SK-MEL-5 (cell line): ENCODE measurements around the gene ALKBH7. TPM values are rescaled to one million over a fixed set of nuclear protein-coding genes. Genes with fewer than 3 reads are reported as not detected.
"Not testable (repeated sequence)": the region's sequence is repeated elsewhere in the genome, so short reads cannot be mapped to it uniquely, and the experiment has no call there.

ENCODE experiments used
- DNase-seq: peaks from one replicate; pipeline ENCODE4 v3.0.0-alpha.2; 2016; ENCODE audit warnings: low read depth, low spot score
- in situ Hi-C: cut with HindIII; loops from 2 replicates; pipeline ENCODE4 v1.10.0; 2016; ENCODE audit warnings: low sequenced_read_pairs, high pct_unique_total_duplicates, low pct_unique_long_range_greater_than_20kb
- polyA plus RNA-seq, 2 experiments: library from polyadenylated mRNA; depleted of rRNA; stranded (reverse); fragments of >200 nt; gene quantifications; 2 replicates each; pipeline ENCODE4 v1.2.3, GENCODE V29; 2015
- total RNA-seq: library from RNA; depleted of rRNA; stranded (reverse); fragments of >200 nt; shearing (Covaris generic); gene quantifications from 2 replicates; pipeline ENCODE4 v1.2.3, GENCODE V29; 2014; rRNA removed

Gene ALKBH7, protein sequence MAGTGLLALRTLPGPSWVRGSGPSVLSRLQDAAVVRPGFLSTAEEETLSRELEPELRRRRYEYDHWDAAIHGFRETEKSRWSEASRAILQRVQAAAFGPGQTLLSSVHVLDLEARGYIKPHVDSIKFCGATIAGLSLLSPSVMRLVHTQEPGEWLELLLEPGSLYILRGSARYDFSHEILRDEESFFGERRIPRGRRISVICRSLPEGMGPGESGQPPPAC
- 28.3 and 29.6 TPM in 2 replicates for total RNA-seq
- polyA plus RNA-seq (2015; cell fraction: cytosol; rRNA removed), result 34.6 and 49.4 TPM in 2 replicates
- polyA plus RNA-seq (2015; cell fraction: nucleus; rRNA removed), result 4.2 and 14.8 TPM in 2 replicates

DNA sequence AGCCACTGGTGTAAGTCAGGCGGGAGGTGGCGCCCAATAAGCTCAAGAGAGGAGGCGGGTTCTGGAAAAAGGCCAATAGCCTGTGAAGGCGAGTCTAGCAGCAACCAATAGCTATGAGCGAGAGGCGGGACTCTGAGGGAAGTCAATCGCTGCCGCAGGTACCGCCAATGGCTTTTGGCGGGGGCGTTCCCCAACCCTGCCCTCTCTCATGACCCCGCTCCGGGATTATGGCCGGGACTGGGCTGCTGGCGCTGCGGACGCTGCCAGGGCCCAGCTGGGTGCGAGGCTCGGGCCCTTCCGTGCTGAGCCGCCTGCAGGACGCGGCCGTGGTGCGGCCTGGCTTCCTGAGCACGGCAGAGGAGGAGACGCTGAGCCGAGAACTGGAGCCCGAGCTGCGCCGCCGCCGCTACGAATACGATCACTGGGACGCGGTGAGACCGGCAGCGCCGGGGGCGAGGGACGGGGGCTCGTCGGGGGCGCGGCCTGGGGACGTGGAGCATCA, at the start of gene ALKBH7:
ALKBH7 (plus strand) TSS at position 201 of the 502 bp plus-strand sequence; CDS start at position 228, 27 bp downstream.
- in situ Hi-C loops, result no loop called here
- peak; percentile 99 for DNase-seq

DNA sequence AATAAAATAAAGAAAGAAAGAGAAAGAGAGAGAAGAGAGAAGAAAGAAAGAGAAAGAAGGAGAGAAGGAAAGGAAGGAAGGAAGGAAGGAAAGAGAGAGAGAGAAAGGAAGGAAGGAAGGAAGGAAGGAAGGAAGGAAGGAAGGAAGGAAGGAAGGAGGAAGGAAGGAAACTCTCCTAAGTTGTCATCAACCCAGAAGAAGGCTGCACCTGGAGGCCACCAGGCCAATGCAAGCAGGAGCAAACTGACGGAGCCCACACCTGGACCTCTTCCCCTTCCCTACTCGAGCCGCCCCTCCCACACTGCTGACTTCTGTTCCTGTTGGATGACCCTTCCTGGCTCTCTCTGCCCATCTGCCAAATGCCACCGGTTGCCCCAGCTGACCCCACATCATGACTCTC, 47.8 kb upstream of the ALKBH7 start:
- DNase-seq, result no peak
- in situ Hi-C loops, result no loop called here

DNA sequence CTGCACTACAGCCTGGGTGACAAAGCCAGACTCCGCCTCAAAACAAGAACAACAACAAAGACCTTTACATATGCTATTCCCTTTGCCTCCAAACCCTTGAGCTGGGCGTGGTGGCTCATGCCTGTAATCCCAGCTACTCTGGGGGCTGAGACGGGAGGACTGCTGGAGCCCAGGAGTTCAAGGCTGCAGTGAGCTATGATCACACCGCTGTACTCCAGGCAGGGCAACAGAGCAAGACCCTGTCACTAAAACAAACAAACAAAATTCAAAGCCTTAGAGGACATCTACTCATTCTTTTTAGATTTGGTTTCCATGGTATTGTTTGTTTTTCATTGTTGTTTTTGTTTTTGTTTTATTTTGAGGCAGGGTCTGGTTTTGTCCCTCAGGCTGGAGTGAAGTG, 47.0 kb upstream of the ALKBH7 start:
- no peak for DNase-seq
- in situ Hi-C loops, result no loop called here

- in situ Hi-C loops, result no loop called here
- DNase-seq, result no peak
These were observed 45.8 kb upstream of the ALKBH7 start for GRCh38 chr19:6326815-6327214.

DNA sequence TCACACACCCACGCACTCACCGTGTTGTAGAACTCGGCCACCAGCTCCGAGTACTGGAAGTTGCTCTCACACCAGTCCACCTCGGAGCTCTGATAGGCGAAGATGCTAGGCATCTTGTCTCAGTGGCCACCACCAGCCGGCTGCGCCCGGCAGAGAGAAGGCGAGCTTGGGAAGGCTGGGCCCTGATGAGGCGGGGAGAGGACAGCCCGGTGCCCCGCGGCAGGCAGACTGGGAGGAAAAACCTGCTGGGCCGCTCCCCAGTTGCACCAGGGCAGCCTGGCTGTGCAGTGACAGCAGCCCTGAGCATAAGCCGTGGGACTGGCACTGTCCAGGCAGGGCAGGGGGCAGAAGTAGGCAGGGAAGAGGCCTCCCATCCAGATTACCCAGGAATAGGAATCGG, 39.2 kb upstream of the ALKBH7 start, which contains the start of gene ACER1:
ACER1 (minus strand) TSS at position 174 of the 400 bp plus-strand sequence; CDS start at position 113, 61 bp downstream.
- in situ Hi-C loops, result no loop called here
- no peak for DNase-seq

DNA sequence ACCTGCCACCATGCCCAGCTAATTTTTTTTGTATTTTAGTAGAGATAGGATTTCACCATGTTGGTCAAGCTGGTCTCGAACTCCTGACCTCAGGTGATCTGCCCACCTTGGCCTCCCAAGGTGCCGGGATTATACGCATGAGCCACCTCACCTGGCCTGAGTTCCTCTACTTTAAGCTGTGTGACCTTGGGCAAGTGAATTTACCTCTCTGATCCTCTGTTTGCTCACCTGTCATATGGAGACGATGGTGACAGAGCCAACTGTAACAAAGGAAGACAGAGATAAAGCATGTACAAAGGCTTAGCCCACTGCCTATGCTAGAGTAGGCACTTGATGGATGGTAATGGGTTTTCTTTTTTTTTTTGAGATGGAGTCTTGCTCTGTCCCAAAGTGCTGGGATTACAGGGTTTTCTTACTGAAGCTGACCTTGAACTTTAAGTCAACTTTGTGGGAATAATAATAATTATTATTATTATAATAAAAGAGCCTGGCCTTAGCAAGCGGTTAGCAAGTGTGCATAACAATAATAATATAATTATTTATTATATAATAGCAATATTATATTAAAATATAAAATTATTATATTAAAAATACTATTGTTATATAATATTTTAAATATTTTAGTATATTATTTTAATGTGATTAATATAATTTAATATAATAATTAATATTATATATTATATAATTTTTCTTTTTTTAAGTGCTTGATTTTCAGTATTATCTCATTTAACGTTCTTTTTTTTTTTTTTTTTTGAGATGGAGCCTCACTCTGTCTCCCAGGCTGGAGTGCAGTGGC, 37.9 kb upstream of the ALKBH7 start:
- DNase-seq, result no peak

DNA sequence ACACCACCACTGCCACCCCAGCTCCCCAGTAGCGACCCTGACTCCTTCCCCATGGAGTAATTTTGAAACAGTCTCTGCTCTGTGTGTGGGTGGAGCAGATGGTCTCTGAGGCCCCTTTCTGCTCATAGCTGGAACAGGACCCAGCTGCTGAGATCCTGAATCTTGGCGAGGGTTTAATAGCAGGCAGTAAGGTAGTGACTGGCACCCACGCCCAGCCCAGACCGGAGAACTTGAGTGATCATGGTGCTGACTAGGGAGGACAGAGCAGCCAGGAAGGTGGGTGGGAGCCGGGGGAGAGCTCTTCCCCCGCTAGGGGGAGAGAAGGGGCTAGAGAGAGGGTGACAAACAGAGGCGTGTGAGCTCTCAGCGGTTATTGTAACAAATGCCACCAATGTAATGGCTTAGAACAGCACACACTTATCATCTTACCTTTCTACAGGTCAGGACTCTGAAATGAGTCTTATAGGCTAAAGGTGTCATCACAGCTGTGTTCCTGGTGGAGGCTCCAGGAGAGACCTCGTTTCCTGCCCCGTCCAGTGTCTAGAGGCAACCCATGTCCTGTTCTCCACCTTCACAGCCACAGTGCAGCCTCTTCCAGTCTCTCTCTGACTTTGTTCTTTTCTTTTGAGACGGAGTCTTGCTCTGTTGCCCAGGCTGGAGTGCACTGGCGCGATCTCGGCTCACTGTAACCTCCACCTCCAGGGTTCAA, 31.9 kb upstream of the ALKBH7 start:
- no peak for DNase-seq
- in situ Hi-C loops, result no loop called here

More for the DNA sequence above, 37.9 kb upstream of the ALKBH7 start:
- in situ Hi-C loops, result no loop called here

DNA sequence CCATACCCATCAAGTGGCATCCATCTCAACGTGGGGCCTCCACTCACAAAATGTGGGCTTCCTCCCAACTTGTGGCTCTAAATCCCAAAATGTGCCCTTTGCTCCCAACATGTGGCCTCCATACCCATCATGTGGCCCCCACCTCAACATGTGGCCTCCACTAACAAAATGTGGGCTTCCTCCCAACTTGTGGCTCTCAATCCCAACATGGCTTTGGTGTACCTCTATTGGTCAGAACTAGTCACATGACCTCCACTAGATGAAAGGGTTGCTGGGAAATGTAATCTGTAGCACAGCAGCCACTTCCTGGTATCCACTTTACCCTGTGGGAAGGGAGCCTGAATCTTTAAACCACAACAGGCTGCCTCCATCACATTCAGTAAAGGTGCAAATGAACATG, 29.1 kb upstream of the ALKBH7 start:
- DNase-seq, result peak; percentile 9
- in situ Hi-C loops, result no loop called here

DNA sequence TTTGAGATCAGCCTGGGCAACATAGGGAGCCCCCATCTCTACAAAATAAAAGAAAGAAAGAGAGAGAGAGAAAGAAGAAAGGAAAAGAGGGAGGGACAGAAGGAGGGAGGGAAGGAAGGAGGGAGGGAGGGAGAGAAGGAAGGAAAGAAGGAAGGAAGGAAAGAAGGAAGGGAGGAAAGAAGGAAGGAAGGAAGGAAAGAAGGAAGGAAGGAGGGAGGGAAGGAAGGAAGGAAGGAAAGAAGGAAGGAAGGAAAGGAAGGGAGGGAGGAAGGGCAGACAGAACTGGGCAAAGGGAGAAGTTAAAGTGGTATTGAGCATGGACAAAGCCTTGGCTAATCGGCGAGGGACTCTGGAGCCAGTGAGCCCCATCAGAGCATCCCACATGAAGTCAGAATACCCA, 23.3 kb upstream of the ALKBH7 start:
- in situ Hi-C loops, DNase-seq: not testable (repeated sequence)

DNA sequence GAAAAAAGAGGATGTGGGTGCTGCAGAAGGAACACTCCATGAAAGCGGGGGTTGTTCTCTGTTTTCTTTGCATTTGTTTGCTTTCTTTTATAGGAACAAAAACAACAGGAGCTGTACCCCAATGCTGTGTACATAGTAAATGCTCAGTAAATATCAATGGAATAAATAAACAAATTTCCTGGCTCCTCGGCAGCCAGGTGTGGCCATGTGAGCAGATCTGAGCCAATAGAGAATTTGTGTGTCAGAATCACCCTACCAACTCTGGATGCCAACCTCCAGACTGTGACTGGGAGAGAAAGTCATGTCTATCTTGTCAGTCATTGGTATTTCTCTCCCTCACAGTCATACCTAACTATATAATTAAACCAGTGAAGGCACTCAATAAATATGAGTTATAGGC, 21.9 kb upstream of the ALKBH7 start:
- no peak for DNase-seq
- in situ Hi-C loops, result no loop called here

- no peak for DNase-seq
- in situ Hi-C loops, result no loop called here
These were observed 20.0 kb upstream of the ALKBH7 start for GRCh38 chr19:6352381-6353165.

GRCh38 chr19:6354098-6354674, 18.4 kb upstream of the ALKBH7 start:
- peak; percentile 34 for DNase-seq
- in situ Hi-C loops, result no loop called here

- DNase-seq, in situ Hi-C loops: not testable (repeated sequence)
These were observed 17.1 kb upstream of the ALKBH7 start for GRCh38 chr19:6355321-6356040.

DNA sequence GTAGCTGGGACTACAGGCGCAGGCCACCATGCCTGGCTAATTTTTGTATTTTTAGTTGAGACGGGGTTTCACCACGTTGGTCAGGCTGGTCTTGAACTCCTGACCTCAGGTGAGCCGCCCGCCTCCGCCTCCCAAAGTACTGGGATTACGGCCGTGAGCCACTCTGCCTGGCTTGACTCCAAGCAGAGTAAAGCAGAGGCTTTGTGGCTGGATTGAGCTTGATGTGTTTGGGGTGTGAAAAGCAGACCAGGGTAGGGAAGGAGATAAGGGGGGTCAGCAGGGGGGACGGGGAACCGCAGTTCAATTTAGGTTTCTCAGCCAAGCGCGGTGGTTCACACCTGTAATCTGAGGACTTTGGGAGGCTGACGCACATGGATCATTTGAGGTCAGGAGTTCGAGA, 15.4 kb upstream of the ALKBH7 start:
- in situ Hi-C loops, result no loop called here
- DNase-seq, result no peak

GRCh38 chr19:6358003-6358402, 14.6 kb upstream of the ALKBH7 start:
- in situ Hi-C loops, result no loop called here
- no peak for DNase-seq

DNA sequence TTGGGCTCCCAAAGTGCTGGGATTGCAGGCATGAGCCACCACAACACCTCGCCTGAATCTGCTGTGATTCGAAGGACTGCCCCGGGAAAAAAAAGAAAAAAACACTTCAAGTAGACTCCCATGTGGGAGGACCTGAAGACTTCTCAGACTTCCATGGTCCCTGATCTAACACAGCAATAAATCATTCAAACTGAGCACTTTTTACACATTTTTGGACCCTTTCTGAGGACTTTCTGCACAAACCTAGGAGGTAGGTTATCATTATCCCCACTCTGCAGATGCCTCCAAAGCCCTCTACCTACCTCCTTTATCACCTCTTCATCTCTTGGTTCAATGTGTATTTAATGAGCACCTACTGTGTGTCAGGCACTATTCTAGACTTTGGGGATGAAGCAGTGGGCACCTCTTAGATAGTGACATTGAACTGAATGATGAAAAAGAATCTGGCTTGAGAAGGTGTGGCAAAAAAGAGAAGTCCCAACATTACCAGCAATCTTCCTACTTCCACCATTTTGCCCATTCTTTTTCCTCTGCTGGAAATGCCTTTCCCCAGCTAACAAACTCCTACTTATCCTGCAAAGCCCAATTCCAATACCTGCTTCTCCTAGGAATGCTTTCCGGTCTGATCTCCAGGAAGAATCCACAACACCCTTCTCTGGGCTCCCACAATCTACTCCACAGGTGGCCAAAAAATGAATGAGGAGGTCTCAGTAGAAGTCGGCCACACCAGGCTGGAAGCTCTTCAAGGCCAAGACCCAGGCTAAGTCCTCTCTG, 12.8 kb upstream of the ALKBH7 start:
- no peak for DNase-seq
- in situ Hi-C loops, result no loop called here
